ENCODE results near the gene MCL1. TPM values are rescaled to one million over a fixed set of nuclear protein-coding genes. Genes with fewer than 3 reads are reported as not detected.
"Not testable (repeated sequence)": the region's sequence is repeated elsewhere in the genome, so short reads cannot be mapped to it uniquely, and the experiment has no call there.

Gene MCL1
- total RNA-seq, 1 experiment from 2014 or later: 225 TPM

GRCh38 chr1:150613061-150613920 lies 33.9 kb upstream of the MCL1 start:
- Histone ChIP-seq H3K4me1 (replicated peaks) (peaks cover 49% of the 10 kb centered on the region), H3K36me3 (peaks cover 43% of the 10 kb centered on the region), H3K9me3 (replicated peaks) (no peaks in the 10 kb centered on the region), H3K27ac (peak overlapping the region; percentile 98), H3K27me3 (replicated peaks) (no peaks in the 10 kb centered on the region), H3K4me3 (no peak overlapping the region)
- peak in 1 of 2 experiments; percentile 75 for DNase-seq (ENCODE audit: low read depth in 1 of 2, low spot score in 2 of 2)

GRCh38 chr1:150612014-150612345 lies 32.6 kb upstream of the MCL1 start:
- Histone ChIP-seq H3K9me3 (replicated peaks) (no peaks in the 10 kb centered on the region), H3K4me1 (replicated peaks) (peaks cover 49% of the 10 kb centered on the region), H3K4me3 (no peak overlapping the region), H3K27ac (peak overlapping the region; percentile 98), H3K27me3 (replicated peaks) (no peaks in the 10 kb centered on the region), H3K36me3 (peaks cover 30% of the 10 kb centered on the region)
- no peak for DNase-seq (ENCODE audit: low read depth in 1 of 2, low spot score in 2 of 2)

DNA sequence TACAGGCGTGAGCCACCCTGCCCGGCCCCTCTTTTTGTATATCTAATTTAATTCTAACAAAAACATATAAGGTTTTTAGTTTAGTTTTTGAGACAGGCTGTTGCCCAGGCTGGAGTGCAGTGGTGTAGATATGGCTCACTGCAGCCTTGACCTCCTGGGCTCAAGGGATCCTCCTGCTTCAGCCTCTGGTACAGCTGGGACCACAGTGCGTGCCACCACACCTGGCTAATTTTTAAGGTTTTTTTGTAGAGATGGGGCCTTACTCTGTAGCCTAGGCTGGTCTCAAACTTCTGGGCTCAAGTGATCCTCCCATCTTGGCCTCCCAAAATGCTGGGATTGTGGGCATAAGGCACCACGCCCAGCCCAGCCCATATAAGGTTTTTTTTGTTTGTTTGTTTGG lies 31.2 kb upstream of the MCL1 start:
- Histone ChIP-seq H3K4me1 (replicated peaks) (peaks cover 44% of the 10 kb centered on the region), H3K4me3 (no peak overlapping the region), H3K27me3 (replicated peaks) (no peaks in the 10 kb centered on the region), H3K9me3 (replicated peaks) (no peaks in the 10 kb centered on the region), H3K27ac (peak overlapping the region; percentile 98), H3K36me3 (peaks cover 16% of the 10 kb centered on the region)
- DNase-seq (ENCODE audit: low read depth in 1 of 2, low spot score in 2 of 2): no peak

DNA sequence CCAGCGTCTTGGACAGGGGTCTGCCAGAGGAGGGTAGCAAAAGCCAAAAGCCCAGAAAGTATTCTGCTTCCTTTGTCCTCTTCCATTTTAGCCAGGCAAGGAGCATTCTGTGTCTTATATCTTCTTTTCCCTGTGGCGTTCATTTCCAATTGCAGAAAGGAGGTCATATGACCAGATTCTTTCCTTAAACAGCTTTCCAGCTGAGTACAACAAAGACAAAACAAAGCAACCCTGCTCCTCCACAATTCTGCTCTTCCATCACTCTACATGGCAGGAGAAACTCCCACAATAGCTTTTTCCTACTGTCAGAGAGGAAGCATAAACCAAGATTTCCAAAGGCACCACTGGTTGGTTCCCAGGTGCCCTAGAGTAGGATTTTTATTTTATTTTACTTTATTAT lies 30.3 kb upstream of the MCL1 start:
- no peak for DNase-seq (ENCODE audit: low read depth in 1 of 2, low spot score in 2 of 2)
- H3K36me3 ChIP-seq: peaks cover 10% of the 10 kb centered on the region
- no peak overlapping the region for H3K4me3 ChIP-seq
- H3K27ac ChIP-seq: no peak overlapping the region
- no peaks in the 10 kb centered on the region for H3K27me3 ChIP-seq (replicated peaks)
- peaks cover 44% of the 10 kb centered on the region for H3K4me1 ChIP-seq (replicated peaks)
- no peaks in the 10 kb centered on the region for H3K9me3 ChIP-seq (replicated peaks)

GRCh38 chr1:150606463-150607142 lies 27.2 kb upstream of the MCL1 start:
- Histone ChIP-seq H3K36me3 (0 out of 2 replicates have a peak, but pooled peaks cover 5% of the 10 kb centered on the region), H3K9me3 (replicated peaks) (no peaks in the 10 kb centered on the region), H3K27ac (no peak overlapping the region), H3K4me1 (replicated peaks) (peaks cover 30% of the 10 kb centered on the region), H3K4me3 (no peak overlapping the region), H3K27me3 (replicated peaks) (no peaks in the 10 kb centered on the region)
- no peak for DNase-seq (ENCODE audit: low read depth in 1 of 2, low spot score in 2 of 2)

DNA sequence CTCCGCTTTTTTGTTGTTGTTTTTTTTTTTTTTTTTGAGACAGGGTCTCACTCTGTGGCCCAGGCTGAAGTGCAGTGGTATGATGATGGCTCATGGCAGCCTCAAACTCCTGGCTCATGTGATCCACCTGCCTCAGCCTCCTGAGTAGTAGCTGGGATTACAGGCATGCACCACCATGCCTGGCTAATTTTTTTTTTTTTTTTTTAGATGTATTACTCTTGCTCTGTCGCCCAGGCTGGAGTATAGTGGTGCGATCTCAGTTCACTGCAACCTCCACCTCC lies 26.0 kb upstream of the MCL1 start:
- peak overlapping the region; percentile 92 for H3K27ac ChIP-seq
- H3K9me3 ChIP-seq (replicated peaks); H3K4me3 ChIP-seq; DNase-seq (ENCODE audit: low read depth in 1 of 2, low spot score in 2 of 2); H3K36me3 ChIP-seq; H3K27me3 ChIP-seq (replicated peaks): not testable (repeated sequence)
- peaks cover 23% of the 10 kb centered on the region for H3K4me1 ChIP-seq (replicated peaks)

DNA sequence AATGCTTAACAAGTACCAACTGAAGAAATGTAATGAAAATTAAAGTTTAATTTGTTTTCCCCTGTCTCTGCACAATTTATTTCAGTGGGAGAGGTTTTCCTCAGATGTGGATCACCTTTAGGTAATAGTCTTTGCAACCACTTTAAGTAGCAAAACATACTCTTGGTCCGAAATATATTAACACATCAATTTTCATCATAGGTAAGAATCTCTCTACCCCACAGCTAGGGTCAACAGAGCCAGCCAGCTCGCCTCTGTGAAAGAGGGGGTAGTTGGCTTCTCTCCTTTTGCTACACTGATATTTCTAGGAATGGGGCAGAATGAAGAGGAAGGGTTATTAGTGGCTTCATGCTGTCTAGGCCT lies 24.8 kb upstream of the MCL1 start:
- Histone ChIP-seq H3K9me3 (replicated peaks) (no peaks in the 10 kb centered on the region), H3K4me1 (replicated peaks) (peaks cover 23% of the 10 kb centered on the region), H3K36me3 (0 out of 2 replicates have a peak, but pooled peaks cover 5% of the 10 kb centered on the region), H3K27me3 (replicated peaks) (no peaks in the 10 kb centered on the region), H3K4me3 (no peak overlapping the region), H3K27ac (peak overlapping the region; percentile 92)
- DNase-seq (ENCODE audit: low read depth in 1 of 2, low spot score in 2 of 2): no peak

DNA sequence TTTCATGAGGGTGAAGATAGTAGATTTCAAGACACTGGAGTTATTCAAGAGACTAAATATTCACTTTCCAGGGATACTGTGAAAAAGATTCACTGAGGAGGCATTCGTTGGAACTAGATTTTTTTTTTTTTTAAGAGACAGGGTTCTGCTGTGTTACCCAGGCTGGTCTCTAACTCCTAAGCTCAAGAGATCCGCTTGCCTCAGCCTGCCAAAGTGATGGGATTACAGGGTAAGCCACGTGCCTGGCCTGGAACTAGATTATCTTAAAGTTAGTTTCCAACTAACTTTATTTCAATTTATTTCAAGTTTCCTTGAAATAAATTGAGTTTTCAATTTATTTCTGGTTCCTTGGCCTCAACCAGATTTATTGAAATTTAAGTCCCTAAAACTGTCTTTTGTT lies 24.3 kb upstream of the MCL1 start:
- 0 out of 2 replicates have a peak, but pooled peaks cover 5% of the 10 kb centered on the region for H3K36me3 ChIP-seq

DNA sequence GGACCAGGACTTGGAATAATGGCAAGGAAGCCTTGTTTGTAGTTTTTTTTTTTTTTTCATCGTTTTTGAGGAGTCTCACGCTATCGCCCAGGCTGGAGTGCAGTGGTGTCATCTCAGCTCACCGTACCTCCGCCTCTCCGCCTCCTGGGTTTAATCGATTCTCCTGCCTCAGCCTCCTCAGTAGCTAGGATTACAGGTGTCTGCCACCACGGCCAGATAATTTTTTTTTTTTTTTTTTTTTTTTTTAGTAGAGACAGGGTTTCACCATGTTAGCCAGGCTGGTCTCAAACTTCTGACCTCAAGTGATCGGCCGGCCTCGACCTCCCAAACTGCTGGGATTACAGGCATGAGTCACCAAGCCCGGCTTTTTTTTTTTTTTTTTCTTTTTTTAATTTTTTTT lies 23.0 kb upstream of the MCL1 start:
- not testable (repeated sequence) for H3K36me3 ChIP-seq; H3K27ac ChIP-seq; H3K4me3 ChIP-seq; H3K9me3 ChIP-seq (replicated peaks); DNase-seq (ENCODE audit: low read depth in 1 of 2, low spot score in 2 of 2); H3K27me3 ChIP-seq (replicated peaks)
- peaks cover 23% of the 10 kb centered on the region for H3K4me1 ChIP-seq (replicated peaks)

More for the DNA sequence above, 24.3 kb upstream of the MCL1 start:
- DNase-seq (ENCODE audit: low read depth in 1 of 2, low spot score in 2 of 2): no peak
- H3K9me3 ChIP-seq (replicated peaks): no peaks in the 10 kb centered on the region
- H3K4me3 ChIP-seq: no peak overlapping the region
- peaks cover 23% of the 10 kb centered on the region for H3K4me1 ChIP-seq (replicated peaks)
- H3K27me3 ChIP-seq (replicated peaks): no peaks in the 10 kb centered on the region
- H3K27ac ChIP-seq: peak overlapping the region; percentile 92

- Histone ChIP-seq H3K36me3 (0 out of 2 replicates have a peak, but pooled peaks cover 5% of the 10 kb centered on the region), H3K27me3 (replicated peaks) (no peaks in the 10 kb centered on the region), H3K4me3 (no peak overlapping the region), H3K4me1 (replicated peaks) (peaks cover 23% of the 10 kb centered on the region), H3K27ac (no peak overlapping the region), H3K9me3 (replicated peaks) (no peaks in the 10 kb centered on the region)
- DNase-seq (ENCODE audit: low read depth in 1 of 2, low spot score in 2 of 2): no peak
Observed at GRCh38 chr1:150601540-150601939, 22.1 kb upstream of the MCL1 start.

GRCh38 chr1:150598346-150598745 lies 18.9 kb upstream of the MCL1 start:
- not testable (repeated sequence) for H3K9me3 ChIP-seq (replicated peaks); H3K36me3 ChIP-seq; DNase-seq (ENCODE audit: low read depth in 1 of 2, low spot score in 2 of 2); H3K4me1 ChIP-seq (replicated peaks); H3K27ac ChIP-seq; H3K27me3 ChIP-seq (replicated peaks); H3K4me3 ChIP-seq

GRCh38 chr1:150596976-150597375 lies 17.6 kb upstream of the MCL1 start:
- Histone ChIP-seq H3K27me3 (replicated peaks) (no peaks in the 10 kb centered on the region), H3K36me3 (no peaks in the 10 kb centered on the region), H3K4me1 (replicated peaks) (no peaks in the 10 kb centered on the region; the same call in 1 of the 2 replicates), H3K9me3 (replicated peaks) (no peaks in the 10 kb centered on the region), H3K4me3 (no peak overlapping the region), H3K27ac (no peak overlapping the region)
- no peak for DNase-seq (ENCODE audit: low read depth in 1 of 2, low spot score in 2 of 2)

DNA sequence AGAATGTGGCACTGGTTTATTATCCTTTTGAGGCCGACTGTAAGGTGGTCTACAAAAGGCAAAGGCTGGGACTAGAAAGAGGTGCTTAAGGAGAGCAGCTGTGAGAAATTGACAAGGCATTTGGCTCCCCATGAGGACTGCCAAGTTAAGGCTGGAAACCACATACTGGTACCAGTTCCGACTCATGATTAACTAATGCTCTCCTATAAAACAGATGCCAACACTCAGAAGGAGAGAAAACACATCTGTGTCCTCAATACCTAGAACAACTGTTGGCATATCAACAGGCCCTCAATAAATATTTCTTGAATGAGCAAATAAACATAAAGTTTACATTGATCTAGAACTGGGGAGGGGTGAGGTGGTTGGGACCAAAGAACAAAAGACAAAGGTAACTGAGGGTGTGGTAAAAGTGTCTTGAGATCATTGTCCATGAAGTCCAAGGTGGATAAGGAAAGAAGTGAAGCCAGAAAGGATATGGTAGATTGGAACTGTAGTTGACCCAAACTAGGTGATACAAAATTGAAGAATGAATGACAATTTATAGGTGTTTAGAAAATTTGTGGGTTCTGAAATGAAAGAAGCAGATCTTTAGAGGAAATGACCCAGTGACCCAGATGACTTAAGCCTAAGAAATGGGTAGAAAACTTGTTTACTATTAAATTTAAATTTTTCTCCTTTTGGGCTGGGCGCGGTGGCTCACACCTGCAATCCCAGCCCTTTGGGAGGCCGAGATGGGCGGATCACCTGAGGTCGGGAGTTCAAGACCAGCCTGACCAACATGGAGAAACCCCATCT lies 16.9 kb upstream of the MCL1 start:
- no peaks in the 10 kb centered on the region; the same call in 1 of the 2 replicates for H3K4me1 ChIP-seq (replicated peaks)
- H3K4me3 ChIP-seq: no peak overlapping the region
- no peaks in the 10 kb centered on the region for H3K36me3 ChIP-seq
- no peaks in the 10 kb centered on the region for H3K27me3 ChIP-seq (replicated peaks)
- no peak overlapping the region for H3K27ac ChIP-seq
- H3K9me3 ChIP-seq (replicated peaks): no peaks in the 10 kb centered on the region
- no peak for DNase-seq (ENCODE audit: low read depth in 1 of 2, low spot score in 2 of 2)

GRCh38 chr1:150582371-150582770 lies 3.0 kb upstream of the MCL1 start:
- H3K36me3 ChIP-seq: peaks cover 20% of the 10 kb centered on the region
- no peak for DNase-seq (ENCODE audit: low read depth in 1 of 2, low spot score in 2 of 2)
- no peak overlapping the region for H3K4me3 ChIP-seq
- no peaks in the 10 kb centered on the region for H3K27me3 ChIP-seq (replicated peaks)
- no peak overlapping the region for H3K27ac ChIP-seq
- H3K4me1 ChIP-seq (replicated peaks): peaks cover 8% of the 10 kb centered on the region
- H3K9me3 ChIP-seq (replicated peaks): no peaks in the 10 kb centered on the region

Measured in SJSA1 (cell line).